Measurements from ENCODE around the gene SORCS2. TPM values are rescaled to one million over a fixed set of nuclear protein-coding genes. Genes with fewer than 3 reads are reported as not detected.
A peak's percentile ranks its signal among the peaks of the same experiment; 100 is the strongest.

Gene SORCS2
- total RNA-seq, 1 donor from 2014 or later, result 13.8 TPM

DNA sequence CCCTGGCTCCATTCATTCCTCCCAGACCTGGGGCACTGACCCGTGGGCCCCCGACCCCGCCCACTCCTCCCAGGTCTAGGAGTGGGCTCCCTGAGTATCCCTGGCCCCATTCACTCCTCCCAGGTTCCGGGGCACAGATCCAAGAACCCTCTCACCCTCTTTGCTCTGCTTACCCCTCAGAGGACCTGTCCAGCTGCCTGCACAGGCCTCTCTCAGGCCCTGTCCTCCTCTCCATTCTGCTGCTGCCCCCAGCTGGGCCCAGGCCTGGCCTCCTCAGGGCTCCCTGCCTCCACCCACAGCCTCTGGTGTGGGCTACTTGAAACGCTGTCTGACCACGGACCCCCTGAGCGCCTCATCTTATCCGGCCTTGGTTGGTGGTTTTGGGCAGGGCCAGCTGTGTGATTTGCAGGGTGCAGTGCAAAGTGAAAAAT is 460.1 kb downstream of the SORCS2 start:
- Histone ChIP-seq H4K20me1 (ENCODE audit: insufficient read depth, low read length) (no peaks in the 10 kb centered on the region), H3K4me2 (ENCODE audit: low read length) (peak overlapping the region; percentile 53), H3K9ac (ENCODE audit: low read length) (no peak overlapping the region), H3K4me3 (ENCODE audit: insufficient read depth, low read depth, low read length) (no peak overlapping the region), H3K27me3 (ENCODE audit: insufficient read depth, low read length) (no peaks in the 10 kb centered on the region), H2AFZ (ENCODE audit: low read depth, low read length) (no peak overlapping the region), H3K9me3 (ENCODE audit: insufficient read depth, low read depth, low read length) (no peaks in the 10 kb centered on the region), H3K36me3 (ENCODE audit: insufficient read depth, low read length) (no peaks in the 10 kb centered on the region), H3K4me1 (ENCODE audit: insufficient read depth, low read length) (peaks cover 65% of the 10 kb centered on the region), H3K79me2 (ENCODE audit: insufficient read depth, low read length) (no peaks in the 10 kb centered on the region), H3K27ac (ENCODE audit: low read depth, low read length) (peak overlapping the region; percentile 52)
- peaks cover 33% of the 10 kb centered on the region for H3K4me1 Mint-ChIP-seq (ENCODE audit: low read depth, unreplicated experiment)
- H3K9me3 Mint-ChIP-seq (ENCODE audit: unreplicated experiment), result peaks cover under 1% of the 10 kb centered on the region
- FAIRE-seq (no peak), DNase-seq (ENCODE audit: low read depth) (peak; percentile 52)
- no peak for TF ChIP-seq EZH2 (IDR thresholded peaks at IDR 0.05; ENCODE audit: insufficient read depth, low read length)
- TF ChIP-seq, protein P1, sequence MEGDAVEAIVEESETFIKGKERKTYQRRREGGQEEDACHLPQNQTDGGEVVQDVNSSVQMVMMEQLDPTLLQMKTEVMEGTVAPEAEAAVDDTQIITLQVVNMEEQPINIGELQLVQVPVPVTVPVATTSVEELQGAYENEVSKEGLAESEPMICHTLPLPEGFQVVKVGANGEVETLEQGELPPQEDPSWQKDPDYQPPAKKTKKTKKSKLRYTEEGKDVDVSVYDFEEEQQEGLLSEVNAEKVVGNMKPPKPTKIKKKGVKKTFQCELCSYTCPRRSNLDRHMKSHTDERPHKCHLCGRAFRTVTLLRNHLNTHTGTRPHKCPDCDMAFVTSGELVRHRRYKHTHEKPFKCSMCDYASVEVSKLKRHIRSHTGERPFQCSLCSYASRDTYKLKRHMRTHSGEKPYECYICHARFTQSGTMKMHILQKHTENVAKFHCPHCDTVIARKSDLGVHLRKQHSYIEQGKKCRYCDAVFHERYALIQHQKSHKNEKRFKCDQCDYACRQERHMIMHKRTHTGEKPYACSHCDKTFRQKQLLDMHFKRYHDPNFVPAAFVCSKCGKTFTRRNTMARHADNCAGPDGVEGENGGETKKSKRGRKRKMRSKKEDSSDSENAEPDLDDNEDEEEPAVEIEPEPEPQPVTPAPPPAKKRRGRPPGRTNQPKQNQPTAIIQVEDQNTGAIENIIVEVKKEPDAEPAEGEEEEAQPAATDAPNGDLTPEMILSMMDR (IDR thresholded peaks at IDR 0.05; ENCODE audit: insufficient read depth, low read depth, low read length), result no peak
- peaks cover under 1% of the 10 kb centered on the region for H3K36me3 Mint-ChIP-seq (ENCODE audit: low read depth, unreplicated experiment)
- peaks cover 22% of the 10 kb centered on the region for H3K27me3 Mint-ChIP-seq (ENCODE audit: low read depth, unreplicated experiment)
- no peak overlapping the region for H3K4me3 Mint-ChIP-seq (ENCODE audit: unreplicated experiment)
- H3K27ac Mint-ChIP-seq (ENCODE audit: unreplicated experiment), result peak overlapping the region; percentile 18

- H3K27ac Mint-ChIP-seq (ENCODE audit: unreplicated experiment), result peak overlapping the region; percentile 18
Measured at GRCh38 chr4:7652906-7653305, 460.6 kb downstream of the SORCS2 start.

More at GRCh38 chr4:7652906-7653305, 460.6 kb downstream of the SORCS2 start:
- no peaks in the 10 kb centered on the region for H3K9me3 Mint-ChIP-seq (ENCODE audit: unreplicated experiment)
- Histone ChIP-seq H3K27me3 (ENCODE audit: insufficient read depth, low read length) (no peaks in the 10 kb centered on the region), H2AFZ (ENCODE audit: low read depth, low read length) (no peak overlapping the region), H3K4me1 (ENCODE audit: insufficient read depth, low read length) (peaks cover 61% of the 10 kb centered on the region), H3K4me3 (ENCODE audit: insufficient read depth, low read depth, low read length) (no peak overlapping the region), H3K4me2 (ENCODE audit: low read length) (peak overlapping the region; percentile 53), H3K36me3 (ENCODE audit: insufficient read depth, low read length) (no peaks in the 10 kb centered on the region), H3K27ac (ENCODE audit: low read depth, low read length) (no peak overlapping the region), H3K9ac (ENCODE audit: low read length) (no peak overlapping the region), H3K79me2 (ENCODE audit: insufficient read depth, low read length) (no peaks in the 10 kb centered on the region), H3K9me3 (ENCODE audit: insufficient read depth, low read depth, low read length) (no peaks in the 10 kb centered on the region), H4K20me1 (ENCODE audit: insufficient read depth, low read length) (no peaks in the 10 kb centered on the region)
- peaks cover 29% of the 10 kb centered on the region for H3K4me1 Mint-ChIP-seq (ENCODE audit: low read depth, unreplicated experiment)
- H3K4me3 Mint-ChIP-seq (ENCODE audit: unreplicated experiment), result no peak overlapping the region
- no peaks in the 10 kb centered on the region for H3K36me3 Mint-ChIP-seq (ENCODE audit: low read depth, unreplicated experiment)
- no peak for FAIRE-seq
- DNase-seq (ENCODE audit: low read depth), result no peak
- no peak for TF ChIP-seq EZH2 (IDR thresholded peaks at IDR 0.05; ENCODE audit: insufficient read depth, low read length)
- TF ChIP-seq, protein P1 (IDR thresholded peaks at IDR 0.05; ENCODE audit: insufficient read depth, low read depth, low read length), result no peak
- H3K27me3 Mint-ChIP-seq (ENCODE audit: low read depth, unreplicated experiment), result peaks cover 21% of the 10 kb centered on the region

All from astrocyte (in vitro differentiated cells and primary cell).